C4-2B (cell line): ENCODE results near the gene HDHD5.

Experiments
- ZFX ChIP-seq: fragments of 450-650 bp; IDR thresholded peaks from 2 replicates; pipeline ENCODE4 v1.6.1; 2017
- TF ChIP-seq, protein P1 (sequence below): fragments of 450-650 bp; conservative IDR thresholded peaks from 2 replicates; pipeline ENCODE4 v1.5.1; 2017; ENCODE audit warnings: mild to moderate bottlenecking

DNA sequence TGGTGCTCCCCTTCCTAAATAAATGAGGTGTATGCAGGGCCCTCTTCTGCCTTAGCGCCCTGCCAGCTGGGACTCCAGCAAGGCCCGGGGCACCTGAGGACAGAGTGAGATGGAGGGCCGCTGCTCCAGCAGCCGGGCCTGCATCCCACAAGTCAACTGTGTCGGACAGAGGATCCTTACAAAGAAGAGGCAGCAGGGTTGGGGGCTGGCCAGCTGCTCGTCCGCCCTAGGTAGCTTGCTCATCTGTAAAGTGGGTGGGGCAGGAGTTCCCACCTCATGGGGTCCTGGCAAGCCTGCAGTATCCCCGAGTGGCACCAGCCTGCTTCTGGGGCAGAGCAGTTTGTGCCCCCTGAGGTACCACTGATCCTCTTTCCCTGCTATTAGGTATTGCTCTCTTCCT is 45.5 kb downstream of the HDHD5 start:
- TF ChIP-seq, protein P1, sequence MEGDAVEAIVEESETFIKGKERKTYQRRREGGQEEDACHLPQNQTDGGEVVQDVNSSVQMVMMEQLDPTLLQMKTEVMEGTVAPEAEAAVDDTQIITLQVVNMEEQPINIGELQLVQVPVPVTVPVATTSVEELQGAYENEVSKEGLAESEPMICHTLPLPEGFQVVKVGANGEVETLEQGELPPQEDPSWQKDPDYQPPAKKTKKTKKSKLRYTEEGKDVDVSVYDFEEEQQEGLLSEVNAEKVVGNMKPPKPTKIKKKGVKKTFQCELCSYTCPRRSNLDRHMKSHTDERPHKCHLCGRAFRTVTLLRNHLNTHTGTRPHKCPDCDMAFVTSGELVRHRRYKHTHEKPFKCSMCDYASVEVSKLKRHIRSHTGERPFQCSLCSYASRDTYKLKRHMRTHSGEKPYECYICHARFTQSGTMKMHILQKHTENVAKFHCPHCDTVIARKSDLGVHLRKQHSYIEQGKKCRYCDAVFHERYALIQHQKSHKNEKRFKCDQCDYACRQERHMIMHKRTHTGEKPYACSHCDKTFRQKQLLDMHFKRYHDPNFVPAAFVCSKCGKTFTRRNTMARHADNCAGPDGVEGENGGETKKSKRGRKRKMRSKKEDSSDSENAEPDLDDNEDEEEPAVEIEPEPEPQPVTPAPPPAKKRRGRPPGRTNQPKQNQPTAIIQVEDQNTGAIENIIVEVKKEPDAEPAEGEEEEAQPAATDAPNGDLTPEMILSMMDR, result no peak
- TF ChIP-seq ZFX, result no peak
